HEK293 (cell line): ENCODE data around the gene PROX1.
A peak's percentile ranks its signal among the peaks of the same experiment; 100 is the strongest.

Experiments
- CTCF ChIA-PET: fragments of 350-600 bp; formaldehyde crosslinking; extraction: SDS; loops from one replicate; lab custom pipeline; 2021; ENCODE audit warnings: antibody characterized with exemption; lab: Yijun Ruan, JAX
- POLR2A ChIA-PET: fragments of 300-600 bp; formaldehyde crosslinking; extraction: SDS; loops from one replicate; lab custom pipeline; 2020; ENCODE audit warnings: antibody characterized with exemption, inconsistent platforms; lab: Yijun Ruan, JAX
- H3K27ac ChIP-seq: fragments of 200-500 bp; sonication (Bioruptor generic); 2 replicates; pipeline ENCODE4 v1.5.1; 2014; ENCODE audit warnings: low read depth, low read length, control low read depth, inconsistent platforms; ENCODE audit errors: extremely low read depth
- H3K36me3 ChIP-seq, 2 experiments: fragments of 200-500 bp in 1 of 2; sonication (Bioruptor generic) in 1 of 2; 1 replicate in 1 of 2; 2 replicates in 1 of 2; pipeline ENCODE4 v1.5.1; 2014 to 2017; ENCODE audit warnings: inconsistent platforms in 2 of 2, low read length in 2 of 2; ENCODE audit not compliant: control insufficient read depth in 2 of 2, insufficient read depth in 1 of 2
- H3K4me1 ChIP-seq: fragments of 200-500 bp; sonication (Bioruptor generic); 2 replicates; pipeline ENCODE4 v1.5.1; 2014; ENCODE audit warnings: mild to moderate bottlenecking, low read length, inconsistent platforms; ENCODE audit not compliant: control insufficient read depth, insufficient read depth
- H3K4me3 ChIP-seq: 2 replicates; pipeline ENCODE4 v1.5.1; 2011; ENCODE audit warnings: low read depth, mild to moderate bottlenecking, control low read depth, low read length, moderate library complexity
- H3K9me3 ChIP-seq: fragments of 200-500 bp; sonication (Bioruptor generic); 2 replicates; pipeline ENCODE4 v1.5.1; 2014; ENCODE audit warnings: low read depth, low read length, inconsistent platforms; ENCODE audit not compliant: control insufficient read depth, insufficient read depth
- AEBP2 ChIP-seq: fragments of 450-650 bp; formaldehyde crosslinking; IDR thresholded peaks from 2 replicates; pipeline ENCODE4 v1.5.1; 2016; ENCODE audit warnings: missing biosample characterization, missing genetic modification characterization, borderline replicate concordance
- HOXC10 ChIP-seq: sonication (generic); formaldehyde crosslinking; IDR thresholded peaks from 2 replicates; pipeline ENCODE4 v1.8.1; 2023; ENCODE audit warnings: mild to moderate bottlenecking, missing genetic modification reagents
- SP3 ChIP-seq: fragments of 450-650 bp; formaldehyde crosslinking; IDR thresholded peaks from 2 replicates; pipeline ENCODE4 v1.5.1; 2016; ENCODE audit warnings: missing biosample characterization, missing genetic modification characterization
- YY2 ChIP-seq: fragments of 450-650 bp; formaldehyde crosslinking; IDR thresholded peaks from 2 replicates; pipeline ENCODE4 v1.5.1; 2016; ENCODE audit warnings: missing biosample characterization, missing genetic modification characterization
- ZBTB26 ChIP-seq: fragments of 450-650 bp; formaldehyde crosslinking; optimal IDR thresholded peaks from 2 replicates; pipeline ENCODE3; 2016; ENCODE audit warnings: missing biosample characterization, mild to moderate bottlenecking, missing genetic modification characterization
- ZFP3 ChIP-seq: fragments of 450-650 bp; formaldehyde crosslinking; IDR thresholded peaks from 2 replicates; pipeline ENCODE4 v1.5.1; 2016; ENCODE audit warnings: low read depth, missing biosample characterization, missing genetic modification characterization
- ZNF184 ChIP-seq: fragments of 450-650 bp; IDR thresholded peaks from 2 replicates; pipeline ENCODE4 v1.5.1; 2018; ENCODE audit warnings: missing biosample characterization, mild to moderate bottlenecking, missing genetic modification characterization
- ZNF274 ChIP-seq, 2 experiments: fragments of 200-500 bp in 1 of 2; fragments of 450-650 bp in 1 of 2; sonication (Bioruptor generic) in 1 of 2; formaldehyde crosslinking in 1 of 2; IDR thresholded peaks; 2 replicates each; pipeline versions ENCODE4 v1.5.1 to v1.6.1; 2014 to 2016; ENCODE audit warnings: borderline replicate concordance in 1 of 2, inconsistent platforms in 1 of 2, low read length in 1 of 2, missing biosample characterization in 1 of 2, missing genetic modification characterization in 1 of 2
- ZNF501 ChIP-seq: fragments of 450-650 bp; formaldehyde crosslinking; IDR thresholded peaks from 2 replicates; pipeline ENCODE4 v1.5.1; 2016; ENCODE audit warnings: missing biosample characterization, missing genetic modification characterization
- ZNF521 ChIP-seq: fragments of 450-650 bp; formaldehyde crosslinking; IDR thresholded peaks from 2 replicates; pipeline ENCODE4 v1.5.1; 2017; ENCODE audit warnings: missing biosample characterization, mild to moderate bottlenecking, missing genetic modification characterization
- ZNF560 ChIP-seq: fragments of 450-650 bp; formaldehyde crosslinking; IDR thresholded peaks from 2 replicates; pipeline ENCODE4 v1.5.1; 2017; ENCODE audit warnings: missing biosample characterization, missing genetic modification characterization, borderline replicate concordance
- ZNF660 ChIP-seq: fragments of 450-650 bp; IDR thresholded peaks from 2 replicates; pipeline ENCODE4 v1.5.1; 2018; ENCODE audit warnings: missing biosample characterization, mild to moderate bottlenecking, missing genetic modification characterization
- ZNF76 ChIP-seq: fragments of 450-650 bp; formaldehyde crosslinking; IDR thresholded peaks from 2 replicates; pipeline ENCODE4; 2016; ENCODE audit warnings: low read depth, missing biosample characterization, missing genetic modification characterization, borderline replicate concordance
- ZNF785 ChIP-seq: fragments of 450-650 bp; formaldehyde crosslinking; IDR thresholded peaks from 2 replicates; pipeline ENCODE4 v1.5.1; 2016; ENCODE audit warnings: missing biosample characterization, missing genetic modification characterization
- TF ChIP-seq, protein P1 (sequence below): fragments of 450-650 bp; formaldehyde crosslinking; IDR thresholded peaks from 2 replicates; pipeline ENCODE4 v1.5.1; 2017; ENCODE audit warnings: missing biosample characterization, missing genetic modification characterization

The PROX1 gene

GRCh38 chr1:214031267-214031650, 43.5 kb downstream of the PROX1 start (continued):
- TF ChIP-seq AEBP2: no peak
- TF ChIP-seq YY2 (tag by site-specific recombination): no peak
- no peak for TF ChIP-seq ZNF521 (tag by site-specific recombination)

GRCh38 chr1:214037468-214037867, 49.7 kb downstream of the PROX1 start:
- H3K9me3 ChIP-seq: no peaks in the 10 kb centered on the region
- CTCF ChIA-PET: no interaction called here
- TF ChIP-seq ZNF76 (tag by site-specific recombination) (no peak), ZNF660 (no peak), ZNF560 (tag by site-specific recombination) (no peak), ZBTB26 (no peak), ZNF184 (tag by site-specific recombination) (no peak), HOXC10 (no peak), ZNF274 (IDR thresholded peaks at IDR 0.05; ENCODE audit: low read length) (no peak), ZNF274 (tag by site-specific recombination; IDR thresholded peaks at IDR 0.05; ENCODE audit: borderline replicate concordance) (no peak), ZNF785 (tag by site-specific recombination) (no peak), SP3 (tag by site-specific recombination) (no peak)
- TF ChIP-seq, all 188 proteins: peak for 0
- H3K4me3 ChIP-seq: no peak overlapping the region
- H3K4me1 ChIP-seq: no peaks in the 10 kb centered on the region
- no peak overlapping the region for H3K27ac ChIP-seq
- peaks cover 0 to 10% of the 10 kb centered on the region in 2 experiments; a peak in 1 of 3 replicates for H3K36me3 ChIP-seq
- POLR2A ChIA-PET: no interaction called here

- H3K4me3 ChIP-seq: no peak overlapping the region
- ChIA-PET CTCF (no interaction called here), POLR2A (interaction anchor here (0.6 kb wide), 1 partner anchor 102 kb away, joined by 3 read pairs; no protein-coding TSS in a partner anchor)
- no peak overlapping the region for H3K27ac ChIP-seq
- H3K9me3 ChIP-seq: no peaks in the 10 kb centered on the region
- no peaks in the 10 kb centered on the region for H3K4me1 ChIP-seq
- TF ChIP-seq, protein P1, sequence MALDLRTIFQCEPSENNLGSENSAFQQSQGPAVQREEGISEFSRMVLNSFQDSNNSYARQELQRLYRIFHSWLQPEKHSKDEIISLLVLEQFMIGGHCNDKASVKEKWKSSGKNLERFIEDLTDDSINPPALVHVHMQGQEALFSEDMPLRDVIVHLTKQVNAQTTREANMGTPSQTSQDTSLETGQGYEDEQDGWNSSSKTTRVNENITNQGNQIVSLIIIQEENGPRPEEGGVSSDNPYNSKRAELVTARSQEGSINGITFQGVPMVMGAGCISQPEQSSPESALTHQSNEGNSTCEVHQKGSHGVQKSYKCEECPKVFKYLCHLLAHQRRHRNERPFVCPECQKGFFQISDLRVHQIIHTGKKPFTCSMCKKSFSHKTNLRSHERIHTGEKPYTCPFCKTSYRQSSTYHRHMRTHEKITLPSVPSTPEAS (tag by site-specific recombination): peak; percentile 75
- TF ChIP-seq ZFP3: no peak
- TF ChIP-seq, all 188 proteins: peak for 1
- peaks cover 0 to 10% of the 10 kb centered on the region in 2 experiments; a peak in 1 of 3 replicates for H3K36me3 ChIP-seq
Observed at GRCh38 chr1:214039394-214040018, 51.7 kb downstream of the PROX1 start.

DNA sequence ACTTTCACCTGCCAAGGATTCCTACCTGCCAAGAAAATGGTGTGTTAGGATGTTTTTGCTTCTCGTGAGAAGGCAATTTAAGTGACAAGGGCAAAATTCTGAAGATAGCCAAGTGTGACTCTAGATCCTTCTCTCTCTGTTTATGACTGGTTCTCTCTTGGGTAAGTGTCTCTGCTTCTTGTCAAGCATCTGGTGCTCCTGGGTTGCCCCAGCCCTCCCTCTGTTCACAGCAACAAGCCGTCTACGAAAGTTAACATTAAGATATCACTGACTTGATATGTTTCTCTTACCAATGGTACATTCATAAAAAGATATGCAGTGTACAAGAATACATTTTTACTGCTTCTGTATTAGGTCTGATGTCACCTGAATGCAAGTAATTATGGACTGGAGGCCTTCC, 55.4 kb downstream of the PROX1 start:
- Histone ChIP-seq H3K36me3 (no peaks in the 10 kb centered on the region), H3K4me1 (no peaks in the 10 kb centered on the region), H3K4me3 (no peak overlapping the region), H3K9me3 (no peaks in the 10 kb centered on the region), H3K27ac (no peak overlapping the region)
- TF ChIP-seq ZNF501 (tag by site-specific recombination): no peak
- ChIA-PET CTCF (interaction anchor here (0.7 kb wide), 1 partner anchor 8 kb away, joined by 3 read pairs; no protein-coding TSS in a partner anchor), POLR2A (interaction anchor here (1.3 kb wide), 1 partner anchor 55 kb away, joined by 5 read pairs; the partner anchor contains the start of gene PROX1)
